G401 (cell line): ENCODE data around the gene ELK3. TPM values are rescaled to one million over a fixed set of nuclear protein-coding genes. Genes with fewer than 3 reads are reported as not detected.

Experiments used
- total RNA-seq: library from RNA; depleted of rRNA; stranded (reverse); fragments of >200 nt; shearing (Covaris generic); gene quantifications from 2 replicates; pipeline ENCODE4 v1.2.3, GENCODE V29; 2014; rRNA removed

Gene ELK3
- total RNA-seq, 1 experiment from 2014 or later: 12.4 TPM

Other genes starting within 250 kb of the ELK3 start
- gene HAL, start 198.0 kb upstream of the ELK3 start, total RNA-seq: 0.06 TPM in 1 of 2 replicates, not detected in the other
- gene LTA4H, start 158.8 kb upstream of the ELK3 start, total RNA-seq: 121 and 165 TPM in 2 replicates
- gene CDK17, start 206.1 kb downstream of the ELK3 start, total RNA-seq: 13.9 and 26.2 TPM in 2 replicates